Prostate gland (tissue), 2 donors: Measurements from ENCODE around the gene CRLF3. TPM values are rescaled to one million over a fixed set of nuclear protein-coding genes. Genes with fewer than 3 reads are reported as not detected.

Source experiments
- DNase-seq: peaks from one replicate; pipeline ENCODE4 v3.0.0-alpha.2; 2019; ENCODE audit warnings: low spot score
- H3K27ac ChIP-seq, 2 donors: fragments of 200-600 bp; sonication (generic); 2 replicates each; pipeline ENCODE4 v1.5.1; 2017 to 2019
- H3K27me3 ChIP-seq: fragments of 200-600 bp; sonication (generic); replicated peaks from 2 replicates; pipeline ENCODE4 v1.5.1; 2019; ENCODE audit not compliant: insufficient read depth
- H3K36me3 ChIP-seq, 2 donors: fragments of 200-600 bp; sonication (generic); 1 replicate in 1 of 2; 2 replicates in 1 of 2; pipeline versions ENCODE4 v1.5.1 to v1.8.1; 2017 to 2019
- H3K4me1 ChIP-seq: fragments of 200-600 bp; sonication (generic); replicated peaks from 2 replicates; pipeline ENCODE4 v1.5.1; 2019
- H3K4me3 ChIP-seq, 2 donors: fragments of 200-600 bp; sonication (generic); 2 replicates each; pipeline ENCODE4 v1.5.1; 2017 to 2019
- H3K9me3 ChIP-seq: fragments of 200-600 bp; sonication (generic); 2 replicates; pipeline ENCODE4 v1.5.1; 2017
- CTCF ChIP-seq, 4 experiments: fragments of 200-600 bp in 2 of 4; fragments of 450-650 bp in 2 of 4; sonication (generic) in 2 of 4; IDR thresholded peaks; 1 replicate in 3 of 4; 2 replicates in 1 of 4; pipeline ENCODE4 v1.5.1; 2016 to 2019; ENCODE audit warnings: antibody characterized with exemption in 4 of 4, mild to moderate bottlenecking in 2 of 4, moderate library complexity in 2 of 4
- POLR2A ChIP-seq: fragments of 450-650 bp; IDR thresholded peaks from one replicate; pipeline ENCODE4 v1.6.1; 2016; ENCODE audit warnings: antibody characterized with exemption, mild to moderate bottlenecking
- POLR2AphosphoS5 ChIP-seq: sonication (generic); formaldehyde crosslinking; IDR thresholded peaks from one replicate; pipeline ENCODE4 v1.6.1; 2017; ENCODE audit warnings: antibody characterized with exemption
- WGBS: methylation state at CpG from one replicate; pipeline ENCODE4 v1.1.5; 2018; 5-methylcytosine and 5-hydroxymethylcytosine counted together
- intact Hi-C: fragments of 100-400 bp; cut with DNase I; formaldehyde crosslinking; loops from one replicate; pipeline ENCODE4 v1.14.2; 2022
- total RNA-seq, 2 donors: library from RNA; depleted of rRNA; stranded (reverse); fragments of >200 nt; gene quantifications; one replicate each; pipeline ENCODE4 v1.1.0, GENCODE V29; 2016

The CRLF3 gene
- 10 to 100 TPM in 1 of 2 donors, 1 to 10 TPM in 1; 8.0 to 14.8 TPM for total RNA-seq

- TF ChIP-seq POLR2AphosphoS5 (peak; percentile 40), CTCF (IDR thresholded peaks at IDR 0.05) (peak; percentile 18 to 76 (median 59)), POLR2A (peak; percentile 74)
- Histone ChIP-seq H3K4me3 (peak within 1 kb of the TSS; percentile 69 to 72), H3K27me3 (no peaks in the 10 kb centered on the region), H3K9me3 (no peaks in the 10 kb centered on the region), H3K27ac (peak within 1 kb of the TSS; percentile 71 to 73), H3K36me3 (no peaks in the 10 kb centered on the region), H3K4me1 (peaks cover 6% of the 10 kb centered on the region)
- peak; percentile 81 for DNase-seq
- intact Hi-C loops: loop anchor here (10.0 kb wide), 1 partner anchor 350 kb away; the partner anchor contains the start of gene GOSR1
- 8% methylated on average over 75 of the region's 75 CpGs for WGBS
Observed at GRCh38 chr17:30824356-30825145, at the start of gene CRLF3. Gene CRLF3 (minus strand): TSS chr17:30824692. CDS start chr17:30824651, 41 bp downstream.

- 96% methylated on average over 6 of the region's 6 CpGs for WGBS
- intact Hi-C loops: no loop called here
Observed at GRCh38 chr17:30869005-30869404, 44.5 kb upstream of the CRLF3 start.

GRCh38 chr17:30864636-30865035 is 40.1 kb upstream of the CRLF3 start:
- Histone ChIP-seq H3K27ac (no peak overlapping the region), H3K4me1 (no peaks in the 10 kb centered on the region), H3K4me3 (no peak overlapping the region), H3K27me3 (no peaks in the 10 kb centered on the region), H3K9me3 (no peaks in the 10 kb centered on the region), H3K36me3 (no peaks in the 10 kb centered on the region)
- no peak for DNase-seq
- no peak for TF ChIP-seq POLR2AphosphoS5
- no peak for TF ChIP-seq CTCF (IDR thresholded peaks at IDR 0.05)
- no peak for TF ChIP-seq POLR2A
- intact Hi-C loops: no loop called here
- WGBS: 90% methylated on average over 1 of the region's 1 CpG

More at GRCh38 chr17:30869005-30869404, 44.5 kb upstream of the CRLF3 start:
- no peaks in the 10 kb centered on the region for H3K27me3 ChIP-seq
- no peak overlapping the region for H3K27ac ChIP-seq
- TF ChIP-seq POLR2AphosphoS5: no peak
- no peak for TF ChIP-seq CTCF (IDR thresholded peaks at IDR 0.05)
- no peak for TF ChIP-seq POLR2A
- no peaks in the 10 kb centered on the region for H3K36me3 ChIP-seq
- no peak for DNase-seq
- no peaks in the 10 kb centered on the region for H3K9me3 ChIP-seq
- no peaks in the 10 kb centered on the region for H3K4me1 ChIP-seq
- no peak overlapping the region for H3K4me3 ChIP-seq

- no peaks in the 10 kb centered on the region for H3K27me3 ChIP-seq
- no peak for DNase-seq
- no peaks in the 10 kb centered on the region for H3K4me1 ChIP-seq
- WGBS: 95% methylated on average over 9 of the region's 9 CpGs
- H3K9me3 ChIP-seq: no peaks in the 10 kb centered on the region
- H3K4me3 ChIP-seq: no peak overlapping the region
- intact Hi-C loops: no loop called here
- no peak overlapping the region for H3K27ac ChIP-seq
- TF ChIP-seq POLR2A: no peak
- TF ChIP-seq POLR2AphosphoS5: no peak
- no peak for TF ChIP-seq CTCF (IDR thresholded peaks at IDR 0.05)
- H3K36me3 ChIP-seq: no peaks in the 10 kb centered on the region
Observed at GRCh38 chr17:30858556-30859250, 34.2 kb upstream of the CRLF3 start.
